SJSA1 (cell line): ENCODE data around the gene FBXO31. TPM values are rescaled to one million over a fixed set of nuclear protein-coding genes. Genes with fewer than 3 reads are reported as not detected.

ENCODE experiments used
- DNase-seq, 2 experiments: peaks; one replicate each; pipeline ENCODE4 v3.0.0-alpha.2; 2015 to 2020; ENCODE audit warnings: low spot score in 2 of 2, low read depth in 1 of 2
- H3K27ac ChIP-seq: fragments of 250-450 bp; sonication (Bioruptor Pico); 2 replicates; pipeline ENCODE4 v1.5.1; 2020; ENCODE audit warnings: mild to moderate bottlenecking, moderate library complexity
- H3K27me3 ChIP-seq: fragments of 250-450 bp; sonication (Bioruptor Pico); replicated peaks from 2 replicates; pipeline ENCODE4 v1.5.1; 2020; ENCODE audit warnings: mild to moderate bottlenecking, moderate library complexity
- H3K36me3 ChIP-seq: fragments of 250-450 bp; sonication (Bioruptor Pico); 2 replicates; pipeline ENCODE4 v1.5.1; 2020; ENCODE audit warnings: mild to moderate bottlenecking
- H3K4me1 ChIP-seq: fragments of 250-450 bp; sonication (Bioruptor Pico); replicated peaks from 2 replicates; pipeline ENCODE4 v1.6.1; 2021; ENCODE audit warnings: mild to moderate bottlenecking
- H3K4me3 ChIP-seq: fragments of 250-450 bp; sonication (Bioruptor Pico); 2 replicates; pipeline ENCODE4 v1.5.1; 2020; ENCODE audit warnings: mild to moderate bottlenecking
- H3K9me3 ChIP-seq: fragments of 250-450 bp; sonication (Bioruptor Pico); replicated peaks from 2 replicates; pipeline ENCODE4 v1.5.1; 2020; ENCODE audit warnings: mild to moderate bottlenecking
- total RNA-seq: library from RNA; depleted of rRNA; stranded (reverse); fragments of >200 nt; shearing (Covaris generic); gene quantifications from 2 replicates; pipeline ENCODE4 v1.2.3, GENCODE V29; 2014

FBXO31 gene
- total RNA-seq, 1 experiment from 2014 or later: 26.2 TPM

DNA sequence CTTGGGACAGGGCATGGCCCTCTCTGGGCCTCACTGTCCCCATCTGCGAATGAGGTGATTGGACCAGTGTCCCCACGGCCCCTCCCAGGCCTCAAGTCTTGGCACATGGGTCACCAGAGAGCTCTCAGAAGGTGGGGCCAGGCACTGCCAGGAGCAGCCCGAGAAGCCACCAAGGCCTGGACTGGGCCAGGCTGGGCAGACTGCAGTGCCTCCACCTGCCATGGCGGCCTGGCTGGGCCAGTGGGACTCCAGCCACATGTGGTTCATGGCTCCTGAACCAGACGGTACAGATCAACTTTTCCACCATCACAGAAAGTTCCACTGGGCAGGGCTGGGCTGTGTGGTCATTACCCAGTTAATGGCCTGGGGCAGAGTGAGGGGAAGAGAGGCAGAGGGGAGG, 86.2 kb downstream of the FBXO31 start:
- no peak for DNase-seq
- Histone ChIP-seq H3K27me3 (no peaks in the 10 kb centered on the region), H3K27ac (no peak overlapping the region), H3K36me3 (peaks cover 23% of the 10 kb centered on the region), H3K4me1 (0 out of 2 replicates have a peak, but pooled peaks cover 4% of the 10 kb centered on the region), H3K4me3 (no peak overlapping the region), H3K9me3 (peaks cover under 1% of the 10 kb centered on the region; the same call in 1 of the 2 replicates)

DNA sequence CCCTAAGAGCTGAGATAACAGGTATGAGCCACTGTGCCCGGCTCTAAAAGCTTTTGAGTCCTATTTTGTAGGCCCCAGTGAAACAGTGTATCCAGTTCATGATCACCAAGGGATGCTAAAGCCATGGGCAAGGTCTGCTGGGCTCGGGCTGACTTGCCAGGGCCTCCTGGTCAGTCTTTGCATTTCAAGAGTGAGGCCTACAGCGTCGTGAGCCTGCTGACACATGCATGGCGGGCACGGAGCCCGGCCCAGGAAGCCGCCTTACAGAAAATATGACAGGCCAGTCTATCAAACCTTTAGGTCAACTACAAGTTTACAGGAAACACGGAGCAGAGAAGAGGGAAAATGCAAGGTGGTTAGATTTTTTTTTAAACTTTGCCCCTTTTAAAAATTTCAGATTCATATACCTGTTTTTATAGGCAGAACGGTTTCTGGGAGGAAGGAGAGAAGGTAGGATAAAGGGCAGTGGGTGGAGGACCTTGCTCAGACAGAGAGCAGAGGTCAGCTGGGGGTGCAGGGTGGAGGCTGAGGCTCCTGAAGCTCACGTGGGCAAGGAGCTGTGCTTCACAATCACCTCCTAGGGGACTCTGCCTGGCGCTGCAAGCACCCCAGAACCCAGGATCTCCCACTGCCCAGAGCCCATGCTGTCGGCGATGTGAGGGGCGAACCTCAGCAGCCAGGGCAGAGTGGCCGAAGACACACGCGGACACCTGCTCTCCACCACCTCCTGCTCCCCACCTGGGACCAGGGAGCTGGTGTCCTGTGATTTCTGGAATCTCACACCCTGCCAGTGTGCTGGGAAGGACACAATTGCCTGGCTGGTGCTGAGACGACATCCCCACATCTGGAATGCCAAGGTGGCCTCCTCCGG, 87.7 kb downstream of the FBXO31 start:
- no peak for DNase-seq
- Histone ChIP-seq H3K36me3 (peaks cover 25% of the 10 kb centered on the region), H3K27me3 (no peaks in the 10 kb centered on the region), H3K9me3 (peaks cover 7% of the 10 kb centered on the region; the same call in 1 of the 2 replicates), H3K4me3 (no peak overlapping the region), H3K27ac (no peak overlapping the region), H3K4me1 (0 out of 2 replicates have a peak, but pooled peaks cover 4% of the 10 kb centered on the region)

DNA sequence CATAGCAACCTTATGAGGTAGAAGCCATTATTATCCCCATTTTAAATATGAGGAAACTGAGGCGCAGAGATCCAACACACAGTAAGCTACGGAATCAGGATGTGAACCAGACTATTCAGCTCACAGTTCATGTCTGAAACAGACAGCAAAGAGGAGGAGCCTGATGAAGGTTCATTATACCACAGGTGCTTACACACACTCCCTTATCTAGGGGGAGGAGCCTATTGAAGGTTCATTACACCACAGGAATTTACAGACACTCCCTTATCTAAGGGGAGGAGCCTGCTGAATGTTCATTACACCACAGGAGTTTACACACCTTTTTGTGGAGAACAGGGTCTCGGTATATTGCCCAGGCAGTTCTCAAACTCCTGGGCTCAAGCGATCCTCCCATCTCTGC, 88.3 kb downstream of the FBXO31 start:
- no peak overlapping the region for H3K4me3 ChIP-seq
- no peak for DNase-seq
- H3K27me3 ChIP-seq: no peaks in the 10 kb centered on the region
- H3K4me1 ChIP-seq: 0 out of 2 replicates have a peak, but pooled peaks cover 4% of the 10 kb centered on the region
- H3K36me3 ChIP-seq: peaks cover 25% of the 10 kb centered on the region
- no peak overlapping the region for H3K27ac ChIP-seq
- peaks cover 7% of the 10 kb centered on the region; the same call in 1 of the 2 replicates for H3K9me3 ChIP-seq

DNA sequence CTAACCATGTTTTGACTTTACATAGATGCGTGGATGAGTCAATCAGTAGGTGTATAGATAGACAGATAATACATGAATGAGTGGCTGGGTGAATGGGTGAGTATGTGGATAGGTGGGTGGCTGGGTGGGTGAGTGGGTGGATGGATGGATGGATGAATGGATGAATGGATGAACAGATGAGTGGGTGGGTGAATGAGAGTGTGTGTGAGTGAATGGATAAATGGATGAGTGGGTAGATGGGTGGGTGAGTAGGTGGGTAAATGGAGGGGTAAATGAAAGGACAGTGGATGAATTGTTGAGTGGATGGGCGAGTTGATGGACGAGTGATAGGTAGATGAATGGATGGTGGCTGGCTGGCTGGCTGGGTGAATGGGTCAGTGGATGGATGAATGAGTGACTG, 89.6 kb downstream of the FBXO31 start:
- no peak overlapping the region for H3K4me3 ChIP-seq
- no peak overlapping the region for H3K27ac ChIP-seq
- peaks cover 11% of the 10 kb centered on the region for H3K4me1 ChIP-seq
- H3K9me3 ChIP-seq: peaks cover 7% of the 10 kb centered on the region; the same call in 1 of the 2 replicates
- H3K27me3 ChIP-seq: no peaks in the 10 kb centered on the region
- no peak for DNase-seq
- peaks cover 24% of the 10 kb centered on the region for H3K36me3 ChIP-seq

DNA sequence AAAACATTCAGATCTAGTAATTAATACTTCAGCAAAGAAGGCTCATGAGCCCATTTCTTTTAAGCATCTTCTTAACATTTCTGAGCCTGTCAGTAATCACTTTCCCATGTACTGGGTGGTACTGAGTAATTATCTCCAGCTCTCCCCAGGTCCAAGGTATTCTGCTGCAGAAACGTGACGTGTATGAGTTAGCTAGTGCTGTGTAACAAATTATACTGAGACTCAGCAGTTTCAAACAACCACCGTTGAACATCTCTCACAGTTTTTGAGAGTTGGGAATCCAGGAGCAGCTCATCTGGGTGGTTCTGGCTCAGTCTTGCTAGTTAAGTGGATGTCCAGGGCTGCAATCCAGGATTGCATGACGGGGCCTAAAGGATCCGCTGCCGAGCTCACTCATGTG, 91.6 kb downstream of the FBXO31 start:
- peaks cover 6% of the 10 kb centered on the region; the same call in 1 of the 2 replicates for H3K36me3 ChIP-seq
- no peaks in the 10 kb centered on the region for H3K27me3 ChIP-seq
- H3K4me1 ChIP-seq: peaks cover 17% of the 10 kb centered on the region
- no peak overlapping the region for H3K4me3 ChIP-seq
- DNase-seq: no peak
- H3K27ac ChIP-seq: no peak overlapping the region
- H3K9me3 ChIP-seq: peaks cover 7% of the 10 kb centered on the region; the same call in 1 of the 2 replicates

DNA sequence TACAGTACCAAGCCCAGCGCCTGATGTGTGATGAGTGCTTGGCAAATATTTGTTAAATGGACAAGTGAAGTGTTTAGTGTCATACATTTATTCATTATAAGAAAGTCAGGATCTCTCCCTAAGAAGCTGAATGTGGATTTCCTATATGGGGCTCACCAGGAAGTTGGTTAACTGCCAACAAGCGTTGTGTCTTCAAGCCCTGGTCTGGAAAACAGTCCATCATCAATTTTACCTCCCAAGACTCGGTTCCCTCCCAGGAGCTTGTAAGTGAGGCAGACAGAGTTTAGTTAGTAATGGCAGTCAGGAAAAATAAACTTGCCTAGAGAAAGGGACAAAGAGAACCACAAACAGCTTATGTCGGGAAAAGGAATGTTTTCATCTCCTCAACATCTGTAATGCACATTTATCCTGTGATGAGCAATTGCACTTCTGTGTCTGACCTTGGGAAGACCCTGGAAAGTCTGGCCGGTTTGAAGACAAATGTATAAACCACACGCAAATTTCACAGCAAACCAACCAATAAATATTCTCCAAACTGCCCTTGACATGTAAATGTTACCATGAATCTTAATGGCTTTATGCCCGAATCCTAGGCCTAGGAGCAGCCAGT, 94.7 kb downstream of the FBXO31 start:
- Histone ChIP-seq H3K27ac (peak overlapping the region; percentile 4; the same call in 1 of the 2 replicates), H3K9me3 (peaks cover 7% of the 10 kb centered on the region; the same call in 1 of the 2 replicates), H3K4me1 (peaks cover 17% of the 10 kb centered on the region), H3K4me3 (no peak overlapping the region), H3K36me3 (peaks cover 6% of the 10 kb centered on the region; the same call in 1 of the 2 replicates), H3K27me3 (no peaks in the 10 kb centered on the region)
- DNase-seq: peak; percentile 69 to 90

DNA sequence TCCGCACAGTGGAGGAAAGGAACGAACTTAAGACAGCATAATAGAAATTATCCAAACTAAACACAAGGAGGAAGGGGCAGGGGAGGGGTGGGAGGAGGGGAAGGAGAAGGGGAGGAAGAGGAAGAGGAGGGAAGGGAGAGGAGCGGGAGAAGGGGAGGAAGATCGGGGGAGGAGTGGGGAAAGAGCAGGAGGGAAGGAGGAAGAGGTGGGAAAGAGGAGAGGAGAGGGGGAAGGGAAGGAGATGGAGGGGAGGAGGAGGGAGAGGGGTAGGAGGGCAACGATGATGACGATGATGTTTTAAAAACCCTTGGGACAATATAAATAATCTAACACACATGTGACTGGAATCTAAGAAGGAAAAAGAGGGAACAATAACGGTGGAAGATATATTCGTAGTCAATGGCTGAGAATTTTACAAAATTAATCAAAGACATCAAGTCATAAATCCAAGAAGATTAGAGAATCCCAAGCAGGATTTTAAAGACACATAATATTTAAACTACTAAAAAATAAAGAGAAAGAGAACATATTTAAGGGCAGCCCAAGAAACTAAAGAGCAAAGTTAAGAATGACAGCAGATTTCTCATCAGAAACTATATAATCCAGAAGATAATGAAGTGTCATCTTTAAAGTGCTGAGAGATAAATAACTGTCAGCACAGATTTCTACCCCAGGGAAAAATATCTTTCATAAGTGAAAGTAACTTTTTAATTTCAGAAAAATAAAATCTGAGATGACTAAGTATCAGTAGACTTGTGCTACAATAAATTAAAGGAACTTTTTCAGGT, 96.5 kb downstream of the FBXO31 start:
- Histone ChIP-seq H3K4me1 (peaks cover 17% of the 10 kb centered on the region), H3K27me3 (no peaks in the 10 kb centered on the region), H3K4me3 (no peak overlapping the region), H3K27ac (no peak overlapping the region), H3K9me3 (peaks cover 3% of the 10 kb centered on the region; the same call in 1 of the 2 replicates), H3K36me3 (peaks cover 3% of the 10 kb centered on the region; the same call in 1 of the 2 replicates)
- DNase-seq: no peak

DNA sequence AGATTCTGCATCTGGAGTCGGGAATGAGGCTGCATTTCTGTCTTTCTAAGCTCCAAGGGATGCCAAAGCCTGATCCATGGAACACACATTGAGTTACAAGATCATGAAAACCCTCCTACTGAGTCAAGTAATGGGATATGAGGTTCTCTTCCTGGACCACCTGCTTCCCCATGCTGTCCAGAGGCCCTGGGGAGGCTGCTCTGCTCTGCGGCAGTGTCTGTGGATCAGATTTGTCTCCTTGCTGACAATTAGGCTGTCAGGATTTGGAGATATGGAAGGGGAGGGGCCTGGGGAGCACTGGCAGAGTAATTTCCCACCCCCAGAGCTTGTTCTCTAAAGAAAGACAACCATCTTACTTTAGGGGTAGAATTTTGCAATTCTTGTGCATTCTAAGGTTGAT, 99.4 kb downstream of the FBXO31 start:
- Histone ChIP-seq H3K27me3 (no peaks in the 10 kb centered on the region), H3K9me3 (no peaks in the 10 kb centered on the region), H3K4me3 (no peak overlapping the region), H3K4me1 (peaks cover 24% of the 10 kb centered on the region), H3K27ac (no peak overlapping the region), H3K36me3 (no peaks in the 10 kb centered on the region)
- DNase-seq: no peak

DNA sequence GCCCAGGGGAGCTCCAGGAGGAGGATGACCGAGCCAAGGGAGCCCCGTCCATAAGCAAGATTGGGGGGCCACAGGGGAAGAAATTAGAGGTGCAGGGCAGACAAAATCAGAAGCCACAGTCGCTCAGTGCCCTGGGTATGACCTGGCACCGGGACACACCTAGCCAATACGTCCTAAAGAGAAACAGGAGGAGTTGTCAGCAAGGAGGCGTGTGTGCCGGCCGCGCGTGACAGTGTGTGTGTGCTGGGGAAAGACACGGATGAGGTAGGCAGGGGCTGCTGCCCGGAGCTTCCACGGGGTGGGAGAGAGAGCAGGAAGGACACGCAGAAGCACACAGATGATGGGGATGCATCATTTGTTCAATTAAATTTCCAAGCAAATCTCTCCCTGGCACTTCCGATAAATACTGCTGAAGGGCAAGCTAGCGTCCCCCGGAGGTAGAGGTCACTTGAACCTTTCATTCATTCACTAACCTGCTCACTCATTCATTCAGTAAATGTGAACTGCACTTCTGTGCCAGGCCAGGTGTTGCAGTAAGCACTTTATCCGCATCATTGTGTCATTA, 104.4 kb downstream of the FBXO31 start:
- Histone ChIP-seq H3K36me3 (no peaks in the 10 kb centered on the region), H3K4me1 (peaks cover 57% of the 10 kb centered on the region), H3K9me3 (no peaks in the 10 kb centered on the region), H3K27me3 (no peaks in the 10 kb centered on the region), H3K4me3 (no peak overlapping the region), H3K27ac (no peak overlapping the region)
- DNase-seq: no peak

DNA sequence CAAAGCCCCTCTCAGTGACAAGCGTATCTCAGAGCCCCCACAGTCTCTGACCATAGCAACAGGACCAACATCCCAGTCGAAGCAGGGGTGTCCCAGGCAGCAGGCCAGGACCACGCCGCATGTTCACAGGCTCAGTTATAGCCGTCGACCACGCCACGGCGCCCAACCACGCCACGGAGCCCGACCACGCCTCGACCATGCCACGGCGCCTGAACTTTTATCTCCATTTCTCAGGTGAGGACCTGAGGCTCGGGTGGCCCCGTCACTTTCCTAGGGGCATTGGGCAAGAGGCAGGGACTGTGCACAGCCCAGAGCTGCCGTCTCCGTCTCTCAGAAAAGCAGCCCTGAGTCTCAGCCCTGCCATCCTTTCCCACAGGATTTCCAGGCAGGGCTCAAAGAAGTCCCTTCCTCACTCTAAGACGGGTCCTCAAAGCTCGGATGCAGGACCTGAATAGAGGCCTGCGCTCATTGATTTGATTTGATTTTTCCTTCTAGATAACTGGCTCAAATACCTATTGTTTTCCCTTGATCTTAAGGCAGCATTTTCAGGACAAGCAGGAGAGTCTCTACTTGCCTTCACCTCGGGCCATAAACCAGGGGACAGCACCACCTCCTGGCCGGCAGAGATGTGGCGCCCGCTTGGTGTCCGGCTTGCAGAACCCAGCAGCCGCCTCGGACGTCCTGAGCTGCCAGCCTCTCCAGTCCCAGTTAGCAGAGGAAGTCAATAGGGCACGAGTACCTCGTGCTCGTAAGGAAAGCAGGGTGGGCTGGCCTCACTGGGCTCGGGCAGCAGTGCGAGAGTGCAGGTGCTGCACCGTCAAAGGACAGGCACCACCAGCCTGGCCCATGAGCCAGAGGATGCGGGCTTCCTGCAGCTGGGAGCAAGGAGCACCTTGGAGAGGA, 105.1 kb downstream of the FBXO31 start:
- H3K27me3 ChIP-seq: no peaks in the 10 kb centered on the region
- H3K4me1 ChIP-seq: peaks cover 58% of the 10 kb centered on the region
- no peaks in the 10 kb centered on the region for H3K36me3 ChIP-seq
- H3K4me3 ChIP-seq: no peak overlapping the region
- no peaks in the 10 kb centered on the region for H3K9me3 ChIP-seq
- DNase-seq: peak; percentile 73 to 81
- no peak overlapping the region for H3K27ac ChIP-seq
